Adipose tissue (tissue), 3 donors: ENCODE measurements around the gene CIAO3. TPM values are rescaled to one million over a fixed set of nuclear protein-coding genes. Genes with fewer than 3 reads are reported as not detected.
"Not testable (repeated sequence)": the region's sequence is repeated elsewhere in the genome, so short reads cannot be mapped to it uniquely, and the experiment has no call there.

Source experiments
- H3K27ac ChIP-seq: one replicate; pipeline ENCODE4 v1.5.1; 2013; ENCODE audit warnings: low read depth, low read length
- WGBS, 3 donors: extraction: QIAGEN DNeasy Blood & Tissue Kit; methylation state at CpG; one replicate each; pipeline ENCODE4 v1.1.7; 2013; 5-methylcytosine and 5-hydroxymethylcytosine counted together
- polyA plus RNA-seq, 3 donors: library from polyadenylated mRNA; stranded (reverse); fragments of 200-250 nt; gene quantifications; one replicate each; pipeline ENCODE4 v1.2.3, GENCODE V29; 2013
- donor health status: healthy with polysubstance abuse.
- donor health status: Bipolar disorder and iron deficiency.
- donor health status: healthy.

Gene CIAO3
- polyA plus RNA-seq, 3 donors: 16.0 to 23.7 (median 19.0) TPM

- WGBS, 3 donors: 76 to 84% (median 82%) methylated on average over 6 of the region's 6 CpGs
- no peak overlapping the region for H3K27ac ChIP-seq
Observed at GRCh38 chr16:718922-719321, 21.9 kb downstream of the CIAO3 start.

- no peak overlapping the region for H3K27ac ChIP-seq
- 87 to 94% (median 94%) methylated on average over 9 of the region's 9 CpGs for WGBS, 3 donors
Observed at GRCh38 chr16:718389-718788, 22.4 kb downstream of the CIAO3 start.

- 72 to 79% (median 79%) methylated on average over 31 to 32 of the region's 32 CpGs for WGBS, 3 donors
- no peak overlapping the region for H3K27ac ChIP-seq
Observed at GRCh38 chr16:717450-718245, 23.1 kb downstream of the CIAO3 start.

- WGBS, 3 donors: 83 to 93% (median 86%) methylated on average over 24 to 29 of the region's 29 CpGs
- no peak overlapping the region for H3K27ac ChIP-seq
Observed at GRCh38 chr16:716768-717325, 23.9 kb downstream of the CIAO3 start.

GRCh38 chr16:716200-716568, 24.6 kb downstream of the CIAO3 start:
- no peak overlapping the region for H3K27ac ChIP-seq

GRCh38 chr16:715477-716199, 25.2 kb downstream of the CIAO3 start:
- H3K27ac ChIP-seq: no peak overlapping the region
- WGBS, 3 donors: 1 to 3% (median 2%) methylated on average over 44 to 74 of the region's 74 CpGs

More at GRCh38 chr16:716200-716568, 24.6 kb downstream of the CIAO3 start:
- WGBS, 3 donors: 16 to 34% (median 27%) methylated on average over 10 to 12 of the region's 12 CpGs

- 4 to 6% (median 4%) methylated on average over 74 to 108 of the region's 108 CpGs for WGBS, 3 donors
- H3K27ac ChIP-seq: no peak within 1 kb of the TSS
Observed at GRCh38 chr16:714558-715476, 26.0 kb downstream of the CIAO3 start, which contains the start of gene METRN. METRN (plus strand) TSS chr16:715118; CDS start chr16:715290, 172 bp downstream.

GRCh38 chr16:714079-714478, 26.7 kb downstream of the CIAO3 start:
- WGBS, 3 donors: 63 to 70% (median 63%) methylated on average over 11 of the region's 11 CpGs
- no peak overlapping the region for H3K27ac ChIP-seq

- not testable (repeated sequence) for H3K27ac ChIP-seq
- 50 to 56% (median 50%) methylated on average over 13 of the region's 13 CpGs for WGBS, 3 donors
Observed at GRCh38 chr16:712740-713250, 28.0 kb downstream of the CIAO3 start.

- 9 to 11% (median 9%) methylated on average over 22 to 25 of the region's 25 CpGs for WGBS, 3 donors
- H3K27ac ChIP-seq: no peak overlapping the region
Observed at GRCh38 chr16:711548-712320, 29.1 kb downstream of the CIAO3 start.

- 56 to 75% (median 74%) methylated on average over 12 of the region's 12 CpGs for WGBS, 3 donors
- no peak overlapping the region for H3K27ac ChIP-seq
Observed at GRCh38 chr16:711084-711483, 29.7 kb downstream of the CIAO3 start.

- no peak overlapping the region for H3K27ac ChIP-seq
- WGBS, 3 donors: 62 to 68% (median 67%) methylated on average over 21 of the region's 21 CpGs
Observed at GRCh38 chr16:710500-711075, 30.2 kb downstream of the CIAO3 start.

- WGBS, 3 donors: 25 to 28% (median 27%) methylated on average over 30 of the region's 30 CpGs
- H3K27ac ChIP-seq: no peak overlapping the region
Observed at GRCh38 chr16:709566-710499, 31.0 kb downstream of the CIAO3 start.

- 62 to 79% (median 69%) methylated on average over 4 of the region's 4 CpGs for WGBS, 3 donors
- no peak overlapping the region for H3K27ac ChIP-seq
Observed at GRCh38 chr16:708959-709358, 31.8 kb downstream of the CIAO3 start.

- whole genome bisulfite sequencing, 3 donors: 48 to 51% (median 48%) methylated on average over 3 of the region's 3 CpGs
- H3K27ac ChIP-seq: no peak overlapping the region
Observed at GRCh38 chr16:708019-708418, 32.8 kb downstream of the CIAO3 start.

- H3K27ac ChIP-seq: no peak overlapping the region
- WGBS, 3 donors: 30 to 40% (median 38%) methylated on average over 14 of the region's 14 CpGs
Observed at GRCh38 chr16:707062-707538, 33.7 kb downstream of the CIAO3 start.
